Measurements from ENCODE around the gene ULK4. TPM values are rescaled to one million over a fixed set of nuclear protein-coding genes. Genes with fewer than 3 reads are reported as not detected.

The ULK4 gene
- total RNA-seq, 2 experiments from 2014 or later, result 6.8 to 6.9 TPM

DNA sequence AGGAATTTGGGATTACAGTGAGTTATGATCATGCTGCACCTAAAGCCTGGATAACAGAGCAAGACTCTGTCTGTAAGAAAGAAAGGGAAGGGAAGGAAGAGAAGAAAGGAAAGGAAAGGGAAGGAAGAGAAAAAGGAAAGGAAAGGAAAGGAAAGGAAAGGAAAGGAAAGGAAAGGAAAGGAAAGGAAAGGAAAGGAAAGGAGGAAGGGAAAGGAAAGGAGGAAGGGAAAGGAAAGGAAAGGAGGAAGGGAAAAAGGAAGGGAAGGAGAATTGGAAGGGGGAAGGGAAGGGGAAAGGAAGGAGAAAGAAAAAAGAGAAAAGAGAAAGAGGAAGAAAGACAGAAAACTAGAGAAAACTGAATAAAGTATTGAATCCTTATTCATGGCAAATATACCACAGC is 359.8 kb downstream of the ULK4 start:
- TF ChIP-seq, protein P1, sequence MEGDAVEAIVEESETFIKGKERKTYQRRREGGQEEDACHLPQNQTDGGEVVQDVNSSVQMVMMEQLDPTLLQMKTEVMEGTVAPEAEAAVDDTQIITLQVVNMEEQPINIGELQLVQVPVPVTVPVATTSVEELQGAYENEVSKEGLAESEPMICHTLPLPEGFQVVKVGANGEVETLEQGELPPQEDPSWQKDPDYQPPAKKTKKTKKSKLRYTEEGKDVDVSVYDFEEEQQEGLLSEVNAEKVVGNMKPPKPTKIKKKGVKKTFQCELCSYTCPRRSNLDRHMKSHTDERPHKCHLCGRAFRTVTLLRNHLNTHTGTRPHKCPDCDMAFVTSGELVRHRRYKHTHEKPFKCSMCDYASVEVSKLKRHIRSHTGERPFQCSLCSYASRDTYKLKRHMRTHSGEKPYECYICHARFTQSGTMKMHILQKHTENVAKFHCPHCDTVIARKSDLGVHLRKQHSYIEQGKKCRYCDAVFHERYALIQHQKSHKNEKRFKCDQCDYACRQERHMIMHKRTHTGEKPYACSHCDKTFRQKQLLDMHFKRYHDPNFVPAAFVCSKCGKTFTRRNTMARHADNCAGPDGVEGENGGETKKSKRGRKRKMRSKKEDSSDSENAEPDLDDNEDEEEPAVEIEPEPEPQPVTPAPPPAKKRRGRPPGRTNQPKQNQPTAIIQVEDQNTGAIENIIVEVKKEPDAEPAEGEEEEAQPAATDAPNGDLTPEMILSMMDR (IDR thresholded peaks at IDR 0.05), result no peak
- no peak overlapping the region for H3K4me3 Mint-ChIP-seq
- H3K27ac Mint-ChIP-seq, result no peak overlapping the region
- H3K36me3 Mint-ChIP-seq (ENCODE audit: low read depth), result no peaks in the 10 kb centered on the region
- no peak for DNase-seq
- H3K4me1 Mint-ChIP-seq (ENCODE audit: low read depth), result peaks cover 2% of the 10 kb centered on the region
- intact Hi-C loops (cut with micrococcal nuclease), result no loop called here
- CTCF ChIA-PET, result no interaction called here
- no peaks in the 10 kb centered on the region for H3K27me3 Mint-ChIP-seq
- H3K9me3 Mint-ChIP-seq, result no peaks in the 10 kb centered on the region
- no peak for ATAC-seq
- POLR2A ChIA-PET, result no interaction called here

DNA sequence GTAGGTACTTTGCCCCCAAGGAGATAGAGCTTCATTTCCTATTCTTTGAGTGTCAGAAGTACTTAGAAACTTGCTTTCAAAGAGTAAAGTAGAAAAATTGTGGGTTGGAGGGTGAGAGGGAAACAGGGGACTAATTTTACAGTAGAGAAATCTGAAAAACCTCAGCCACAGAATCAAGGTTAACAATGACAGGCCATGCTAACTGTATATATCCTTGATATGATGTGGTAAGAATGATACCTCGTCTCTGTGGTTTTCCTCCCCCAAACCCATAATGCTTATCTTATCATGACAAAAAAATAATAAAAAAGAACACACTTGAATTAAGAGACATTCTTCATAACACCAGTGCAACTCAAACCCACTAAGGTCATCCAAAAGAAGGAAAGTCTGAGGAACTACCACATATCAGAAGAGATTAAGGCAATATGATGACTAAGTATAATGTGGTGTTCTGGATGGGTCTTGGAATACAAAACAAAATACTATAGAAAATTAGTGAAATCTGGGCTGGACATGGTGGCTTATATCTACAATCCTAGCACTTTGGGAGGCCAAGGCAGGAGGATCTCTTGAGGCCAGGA is 360.4 kb downstream of the ULK4 start:
- H3K27me3 Mint-ChIP-seq, result no peaks in the 10 kb centered on the region
- ATAC-seq (no peak), DNase-seq (no peak)
- no peak overlapping the region for H3K4me3 Mint-ChIP-seq
- TF ChIP-seq, protein P1 (IDR thresholded peaks at IDR 0.05), result no peak
- intact Hi-C loops (cut with micrococcal nuclease), result no loop called here
- CTCF ChIA-PET, result no interaction called here
- H3K4me1 Mint-ChIP-seq (ENCODE audit: low read depth), result peaks cover 2% of the 10 kb centered on the region
- H3K27ac Mint-ChIP-seq, result no peak overlapping the region
- POLR2A ChIA-PET, result no interaction called here
- H3K9me3 Mint-ChIP-seq, result no peaks in the 10 kb centered on the region
- no peaks in the 10 kb centered on the region for H3K36me3 Mint-ChIP-seq (ENCODE audit: low read depth)

DNA sequence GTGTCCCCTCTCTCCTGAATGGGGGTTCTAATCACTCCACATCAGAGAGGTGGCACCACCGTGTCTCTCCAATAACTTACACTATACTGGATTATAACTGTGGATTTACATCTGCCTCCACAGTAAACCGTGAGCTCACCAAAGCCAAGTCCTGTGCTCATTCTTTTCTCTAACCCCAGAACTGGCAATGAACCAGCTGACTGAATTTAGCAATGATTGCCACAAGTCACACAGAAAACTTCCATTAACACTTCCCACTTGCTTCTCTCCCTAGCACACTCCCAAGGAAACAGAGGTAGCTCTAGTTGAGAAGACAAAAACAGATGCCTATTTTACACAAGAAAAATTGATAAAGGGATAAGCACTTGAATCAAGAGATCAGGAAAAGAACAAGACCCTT is 361.3 kb downstream of the ULK4 start:
- intact Hi-C loops (cut with micrococcal nuclease), result no loop called here
- Mint-ChIP-seq H3K9me3 (no peaks in the 10 kb centered on the region), H3K4me1 (ENCODE audit: low read depth) (peaks cover 2% of the 10 kb centered on the region), H3K27ac (no peak overlapping the region), H3K36me3 (ENCODE audit: low read depth) (no peaks in the 10 kb centered on the region), H3K27me3 (no peaks in the 10 kb centered on the region), H3K4me3 (no peak overlapping the region)
- DNase-seq (no peak), ATAC-seq (no peak)
- TF ChIP-seq, protein P1 (IDR thresholded peaks at IDR 0.05), result no peak
- ChIA-PET POLR2A (no interaction called here), CTCF (no interaction called here)

DNA sequence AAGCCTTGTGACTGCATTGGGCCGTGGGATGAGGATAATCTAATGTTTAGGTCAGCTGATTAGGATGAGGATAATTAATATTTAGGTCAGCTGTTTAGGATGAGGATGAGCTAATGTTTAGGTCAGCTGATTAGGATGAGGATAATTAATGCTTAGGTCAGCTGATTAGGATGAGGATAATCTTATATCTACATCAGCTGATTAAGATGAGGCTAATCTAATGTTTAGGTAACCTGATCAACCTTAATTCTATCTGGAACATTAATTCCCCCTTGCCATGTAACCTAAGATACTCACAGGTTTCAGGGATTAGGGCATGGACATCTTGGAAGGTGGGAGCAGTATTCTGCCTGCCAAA is 362.8 kb downstream of the ULK4 start:
- H3K27ac Mint-ChIP-seq, result no peak overlapping the region
- no peaks in the 10 kb centered on the region for H3K36me3 Mint-ChIP-seq (ENCODE audit: low read depth)
- no peaks in the 10 kb centered on the region for H3K9me3 Mint-ChIP-seq
- intact Hi-C loops (cut with micrococcal nuclease), result no loop called here
- H3K4me1 Mint-ChIP-seq (ENCODE audit: low read depth), result peaks cover 2% of the 10 kb centered on the region
- TF ChIP-seq, protein P1 (IDR thresholded peaks at IDR 0.05), result no peak
- CTCF ChIA-PET, result no interaction called here
- no peak overlapping the region for H3K4me3 Mint-ChIP-seq
- no peaks in the 10 kb centered on the region for H3K27me3 Mint-ChIP-seq
- DNase-seq (no peak), ATAC-seq (no peak)
- POLR2A ChIA-PET, result no interaction called here

DNA sequence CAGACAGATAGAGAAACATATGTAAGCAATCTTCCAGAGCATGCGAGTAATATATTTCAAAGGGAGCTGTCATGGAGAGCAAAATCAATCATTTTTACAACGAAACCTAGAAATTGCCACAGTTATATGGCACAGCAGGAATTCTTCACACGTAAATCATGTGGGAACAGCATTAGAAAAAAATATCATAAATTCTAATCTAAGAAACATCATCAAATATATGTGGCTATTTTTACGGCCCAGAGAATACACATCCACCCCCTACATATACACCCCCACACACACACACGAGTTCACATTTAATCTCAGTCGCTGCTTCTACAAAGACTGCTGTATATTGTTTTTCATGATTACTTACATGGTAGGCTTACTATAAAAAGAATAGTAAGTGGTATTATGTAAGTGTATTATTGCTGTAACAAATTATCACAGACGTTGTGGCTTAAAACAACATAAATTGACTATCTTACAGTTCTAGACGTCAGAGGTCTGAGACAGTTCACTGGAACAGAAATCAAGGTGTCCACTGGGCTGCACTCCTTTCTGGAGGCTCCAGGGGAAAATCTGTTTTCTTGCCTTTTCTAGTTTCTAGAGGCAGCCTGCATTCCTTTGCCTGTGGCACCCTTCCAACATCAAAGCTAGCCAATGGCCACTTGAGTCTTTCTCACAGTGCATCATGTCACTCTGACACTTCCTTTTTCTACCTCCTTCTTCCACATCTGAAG is 363.3 kb downstream of the ULK4 start:
- DNase-seq, result no peak
- H3K27me3 Mint-ChIP-seq, result no peaks in the 10 kb centered on the region
- TF ChIP-seq, protein P1 (IDR thresholded peaks at IDR 0.05), result no peak
- no peak overlapping the region for H3K27ac Mint-ChIP-seq
- no peak for ATAC-seq
- H3K36me3 Mint-ChIP-seq (ENCODE audit: low read depth), result no peaks in the 10 kb centered on the region
- intact Hi-C loops (cut with micrococcal nuclease), result no loop called here
- ChIA-PET POLR2A (no interaction called here), CTCF (no interaction called here)
- H3K4me3 Mint-ChIP-seq, result no peak overlapping the region
- peaks cover 2% of the 10 kb centered on the region for H3K4me1 Mint-ChIP-seq (ENCODE audit: low read depth)
- H3K9me3 Mint-ChIP-seq, result no peaks in the 10 kb centered on the region

All from activated CD8-positive, alpha-beta T cell treated with anti-CD3 and anti-CD28 coated beads for 36 hours (primary cell).